ENCODE results near the gene STK39.

The STK39 gene

GRCh38 chr2:168140892-168141291 lies 106.5 kb downstream of the STK39 start:
- no peak for TF ChIP-seq GATA2 (IDR thresholded peaks at IDR 0.05; ENCODE audit: low read depth, low read length)
- no peak for TF ChIP-seq GATA3 (IDR thresholded peaks at IDR 0.05; ENCODE audit: low read depth, low read length)

GRCh38 chr2:168139852-168140251 lies 107.5 kb downstream of the STK39 start:
- TF ChIP-seq GATA2 (IDR thresholded peaks at IDR 0.05; ENCODE audit: low read depth, low read length) (peak; percentile 78), GATA3 (IDR thresholded peaks at IDR 0.05; ENCODE audit: low read depth, low read length) (peak; percentile 92)

GRCh38 chr2:168138901-168139300 lies 108.5 kb downstream of the STK39 start:
- TF ChIP-seq GATA3 (IDR thresholded peaks at IDR 0.05; ENCODE audit: low read depth, low read length) (no peak), GATA2 (IDR thresholded peaks at IDR 0.05; ENCODE audit: low read depth, low read length) (no peak)

- TF ChIP-seq GATA2 (IDR thresholded peaks at IDR 0.05; ENCODE audit: low read depth, low read length) (no peak), GATA3 (IDR thresholded peaks at IDR 0.05; ENCODE audit: low read depth, low read length) (no peak)
Measured at GRCh38 chr2:168138374-168138773, 109.0 kb downstream of the STK39 start.

GRCh38 chr2:168137510-168138180 lies 109.8 kb downstream of the STK39 start:
- TF ChIP-seq GATA3 (IDR thresholded peaks at IDR 0.05; ENCODE audit: low read depth, low read length): no peak
- no peak for TF ChIP-seq GATA2 (IDR thresholded peaks at IDR 0.05; ENCODE audit: low read depth, low read length)

GRCh38 chr2:168136392-168136977 lies 110.9 kb downstream of the STK39 start:
- TF ChIP-seq GATA2 (IDR thresholded peaks at IDR 0.05; ENCODE audit: low read depth, low read length): no peak
- no peak for TF ChIP-seq GATA3 (IDR thresholded peaks at IDR 0.05; ENCODE audit: low read depth, low read length)

GRCh38 chr2:168135630-168136029 lies 111.8 kb downstream of the STK39 start:
- TF ChIP-seq GATA3 (IDR thresholded peaks at IDR 0.05; ENCODE audit: low read depth, low read length) (no peak), GATA2 (IDR thresholded peaks at IDR 0.05; ENCODE audit: low read depth, low read length) (no peak)

GRCh38 chr2:168135121-168135520 lies 112.3 kb downstream of the STK39 start:
- TF ChIP-seq GATA2 (IDR thresholded peaks at IDR 0.05; ENCODE audit: low read depth, low read length) (no peak), GATA3 (IDR thresholded peaks at IDR 0.05; ENCODE audit: low read depth, low read length) (no peak)

- TF ChIP-seq GATA3 (IDR thresholded peaks at IDR 0.05; ENCODE audit: low read depth, low read length): no peak
- no peak for TF ChIP-seq GATA2 (IDR thresholded peaks at IDR 0.05; ENCODE audit: low read depth, low read length)
Measured at GRCh38 chr2:168134485-168134884, 112.9 kb downstream of the STK39 start.

- TF ChIP-seq GATA2 (IDR thresholded peaks at IDR 0.05; ENCODE audit: low read depth, low read length) (no peak), GATA3 (IDR thresholded peaks at IDR 0.05; ENCODE audit: low read depth, low read length) (no peak)
Measured at GRCh38 chr2:168132389-168132788, 115.0 kb downstream of the STK39 start.

- no peak for TF ChIP-seq GATA3 (IDR thresholded peaks at IDR 0.05; ENCODE audit: low read depth, low read length)
Measured at GRCh38 chr2:168130346-168130745, 117.0 kb downstream of the STK39 start.

GRCh38 chr2:168127371-168127770 lies 120.0 kb downstream of the STK39 start:
- no peak for TF ChIP-seq GATA2 (IDR thresholded peaks at IDR 0.05; ENCODE audit: low read depth, low read length)
- no peak for TF ChIP-seq GATA3 (IDR thresholded peaks at IDR 0.05; ENCODE audit: low read depth, low read length)

GRCh38 chr2:168120730-168121129 lies 126.7 kb downstream of the STK39 start:
- TF ChIP-seq GATA2 (IDR thresholded peaks at IDR 0.05; ENCODE audit: low read depth, low read length) (no peak), GATA3 (IDR thresholded peaks at IDR 0.05; ENCODE audit: low read depth, low read length) (no peak)

GRCh38 chr2:168120310-168120709 lies 127.1 kb downstream of the STK39 start:
- TF ChIP-seq GATA2 (IDR thresholded peaks at IDR 0.05; ENCODE audit: low read depth, low read length) (no peak), GATA3 (IDR thresholded peaks at IDR 0.05; ENCODE audit: low read depth, low read length) (no peak)

GRCh38 chr2:168119515-168120141 lies 127.8 kb downstream of the STK39 start:
- no peak for TF ChIP-seq GATA3 (IDR thresholded peaks at IDR 0.05; ENCODE audit: low read depth, low read length)
- no peak for TF ChIP-seq GATA2 (IDR thresholded peaks at IDR 0.05; ENCODE audit: low read depth, low read length)

All from SH-SY5Y (cell line).